Osteoblast (primary cell): ENCODE results near the gene FYCO1. TPM values are rescaled to one million over a fixed set of nuclear protein-coding genes. Genes with fewer than 3 reads are reported as not detected.

ENCODE experiments used
- DNase-seq: peaks from one replicate; pipeline ENCODE4 v3.0.0; 2011; ENCODE audit warnings: low spot score, mixed read lengths; ENCODE audit not compliant: insufficient read length; ENCODE audit errors: missing footprints
- H2AFZ ChIP-seq: 2 replicates; pipeline ENCODE4 v1.6.0; 2011; ENCODE audit warnings: mild to moderate bottlenecking, low read length
- H3K27ac ChIP-seq: 2 replicates; pipeline ENCODE4 v1.5.1; 2011; ENCODE audit warnings: mild to moderate bottlenecking, low read depth, low read length, moderate library complexity
- H3K27me3 ChIP-seq: 2 replicates; pipeline ENCODE4 v1.6.0; 2012; ENCODE audit warnings: mild to moderate bottlenecking, control low read depth, inconsistent platforms, low read length, moderate library complexity; ENCODE audit not compliant: insufficient read depth
- H3K36me3 ChIP-seq: 2 replicates; pipeline ENCODE4 v1.5.1; 2011; ENCODE audit warnings: mild to moderate bottlenecking, low read length, control low read depth, moderate library complexity; ENCODE audit not compliant: insufficient read depth
- H3K4me1 ChIP-seq: 2 replicates; pipeline ENCODE4 v1.5.1; 2011; ENCODE audit warnings: mild to moderate bottlenecking, low read length, control low read depth, moderate library complexity; ENCODE audit not compliant: insufficient read depth
- H3K4me2 ChIP-seq: 2 replicates; pipeline ENCODE4 v1.6.0; 2011; ENCODE audit warnings: mild to moderate bottlenecking, low read length; ENCODE audit not compliant: insufficient read depth
- H3K4me3 ChIP-seq: fragments of 200-600 bp; sonication (generic); 3 replicates; pipeline ENCODE4 v1.5.1; 2012; ENCODE audit warnings: mild to moderate bottlenecking, low read length, inconsistent platforms; ENCODE audit not compliant: insufficient read depth
- H3K79me2 ChIP-seq: 2 replicates; pipeline ENCODE4 v1.6.0; 2012; ENCODE audit warnings: mild to moderate bottlenecking, low read length, control low read depth, inconsistent platforms; ENCODE audit not compliant: insufficient read depth
- H3K9me3 ChIP-seq: 2 replicates; pipeline ENCODE4 v1.5.1; 2011; ENCODE audit warnings: low read depth, low read length, control low read depth
- H4K20me1 ChIP-seq: 2 replicates; pipeline ENCODE4 v1.6.0; 2012; ENCODE audit warnings: mild to moderate bottlenecking, low read length, control low read depth; ENCODE audit not compliant: insufficient read depth
- total RNA-seq: library from RNA; depleted of rRNA; stranded (reverse); fragments of >200 nt; gene quantifications from 2 replicates; pipeline ENCODE4 v1.2.3, GENCODE V29; 2012
- TF ChIP-seq, protein P1 (sequence below): IDR thresholded peaks from 2 replicates; pipeline ENCODE4 v1.5.1; 2011; ENCODE audit warnings: mild to moderate bottlenecking, low read depth, low read length, moderate library complexity; ENCODE audit errors: extremely low read depth

FYCO1 gene
- total RNA-seq, 1 donor, result 25.0 TPM

DNA sequence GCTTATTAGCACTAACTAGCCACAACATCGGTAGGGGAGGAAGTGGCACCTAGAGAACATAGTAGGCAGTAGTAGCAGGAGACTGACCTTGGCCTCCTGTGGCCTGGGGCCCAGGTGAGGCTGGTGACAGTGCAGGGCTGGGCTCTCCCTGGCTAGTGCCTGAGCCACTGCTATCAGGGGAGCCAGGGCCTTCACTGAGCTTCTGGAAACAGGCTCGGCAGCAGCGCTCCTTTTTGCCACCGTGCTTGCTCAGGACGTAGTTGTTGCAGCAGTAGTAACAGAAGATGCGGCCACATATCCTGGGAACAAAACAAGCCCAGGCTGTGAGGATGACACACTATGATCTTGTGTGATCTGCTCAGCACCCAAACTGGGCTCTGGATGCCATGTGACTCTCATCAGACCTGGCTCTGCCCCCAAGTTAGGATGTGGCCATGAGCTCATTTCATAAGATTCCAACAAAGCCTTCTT is 37.3 kb downstream of the FYCO1 start:
- H3K4me1 ChIP-seq, result peaks cover 6% of the 10 kb centered on the region
- H3K27ac ChIP-seq, result no peak overlapping the region
- peak; percentile 69 for DNase-seq
- no peak overlapping the region for H3K4me3 ChIP-seq
- TF ChIP-seq, protein P1, sequence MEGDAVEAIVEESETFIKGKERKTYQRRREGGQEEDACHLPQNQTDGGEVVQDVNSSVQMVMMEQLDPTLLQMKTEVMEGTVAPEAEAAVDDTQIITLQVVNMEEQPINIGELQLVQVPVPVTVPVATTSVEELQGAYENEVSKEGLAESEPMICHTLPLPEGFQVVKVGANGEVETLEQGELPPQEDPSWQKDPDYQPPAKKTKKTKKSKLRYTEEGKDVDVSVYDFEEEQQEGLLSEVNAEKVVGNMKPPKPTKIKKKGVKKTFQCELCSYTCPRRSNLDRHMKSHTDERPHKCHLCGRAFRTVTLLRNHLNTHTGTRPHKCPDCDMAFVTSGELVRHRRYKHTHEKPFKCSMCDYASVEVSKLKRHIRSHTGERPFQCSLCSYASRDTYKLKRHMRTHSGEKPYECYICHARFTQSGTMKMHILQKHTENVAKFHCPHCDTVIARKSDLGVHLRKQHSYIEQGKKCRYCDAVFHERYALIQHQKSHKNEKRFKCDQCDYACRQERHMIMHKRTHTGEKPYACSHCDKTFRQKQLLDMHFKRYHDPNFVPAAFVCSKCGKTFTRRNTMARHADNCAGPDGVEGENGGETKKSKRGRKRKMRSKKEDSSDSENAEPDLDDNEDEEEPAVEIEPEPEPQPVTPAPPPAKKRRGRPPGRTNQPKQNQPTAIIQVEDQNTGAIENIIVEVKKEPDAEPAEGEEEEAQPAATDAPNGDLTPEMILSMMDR, result no peak
- H3K4me2 ChIP-seq, result no peak overlapping the region
- no peaks in the 10 kb centered on the region for H4K20me1 ChIP-seq
- no peak overlapping the region for H2AFZ ChIP-seq
- H3K36me3 ChIP-seq, result peaks cover 64% of the 10 kb centered on the region
- no peaks in the 10 kb centered on the region for H3K9me3 ChIP-seq
- no peaks in the 10 kb centered on the region for H3K79me2 ChIP-seq
- no peaks in the 10 kb centered on the region for H3K27me3 ChIP-seq

DNA sequence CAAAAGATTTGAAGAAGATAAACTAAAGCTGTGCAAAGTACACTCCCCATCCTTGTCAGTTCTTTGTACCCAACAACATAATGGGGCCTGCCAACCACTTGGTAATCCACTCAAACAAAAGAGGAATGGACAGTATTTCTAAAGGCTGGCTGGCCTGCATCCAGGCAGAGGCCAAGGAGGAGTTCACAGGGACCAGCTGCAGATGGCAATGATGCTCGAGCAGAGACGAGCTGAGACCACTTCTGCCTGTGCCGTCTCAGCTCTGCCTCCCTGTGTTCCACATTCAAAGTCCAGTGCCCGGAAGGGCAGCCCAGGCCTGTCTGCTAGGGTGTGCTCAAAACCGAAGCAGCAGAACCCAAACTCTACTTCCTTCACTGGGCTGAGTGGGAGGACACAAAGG is 38.0 kb downstream of the FYCO1 start:
- H3K9me3 ChIP-seq, result no peaks in the 10 kb centered on the region
- no peaks in the 10 kb centered on the region for H4K20me1 ChIP-seq
- DNase-seq, result no peak
- H3K4me3 ChIP-seq, result no peak overlapping the region
- TF ChIP-seq, protein P1, result no peak
- H3K79me2 ChIP-seq, result no peaks in the 10 kb centered on the region
- no peak overlapping the region for H3K4me2 ChIP-seq
- H2AFZ ChIP-seq, result no peak overlapping the region
- no peak overlapping the region for H3K27ac ChIP-seq
- H3K36me3 ChIP-seq, result peaks cover 70% of the 10 kb centered on the region
- H3K4me1 ChIP-seq, result peaks cover 8% of the 10 kb centered on the region
- no peaks in the 10 kb centered on the region for H3K27me3 ChIP-seq

DNA sequence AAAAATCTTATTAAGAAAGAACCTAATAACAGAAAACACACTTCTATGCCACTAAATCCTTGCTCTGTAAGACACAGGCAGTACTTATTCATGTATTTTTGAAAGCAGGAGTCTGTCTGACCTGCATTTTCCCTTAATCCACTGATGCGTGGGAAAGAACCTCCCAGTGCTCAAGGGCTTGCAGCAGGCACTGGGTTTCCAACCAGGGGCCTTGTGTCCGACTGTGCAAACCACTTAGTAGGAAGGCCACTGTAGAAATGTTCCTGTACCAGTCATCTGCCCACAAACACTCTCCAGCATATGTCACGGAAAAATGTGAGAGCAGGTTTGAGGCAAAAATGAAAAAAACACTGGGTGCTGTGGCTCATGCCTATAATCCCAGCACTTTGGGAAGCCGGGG is 39.9 kb downstream of the FYCO1 start:
- no peaks in the 10 kb centered on the region for H3K9me3 ChIP-seq
- H3K79me2 ChIP-seq, result no peaks in the 10 kb centered on the region
- TF ChIP-seq, protein P1, result no peak
- no peak overlapping the region for H3K4me2 ChIP-seq
- peaks cover 9% of the 10 kb centered on the region for H3K4me1 ChIP-seq
- H4K20me1 ChIP-seq, result peaks cover 3% of the 10 kb centered on the region
- H2AFZ ChIP-seq, result no peak overlapping the region
- H3K27me3 ChIP-seq, result no peaks in the 10 kb centered on the region
- no peak overlapping the region for H3K27ac ChIP-seq
- DNase-seq, result no peak
- H3K36me3 ChIP-seq, result peaks cover 74% of the 10 kb centered on the region
- no peak overlapping the region for H3K4me3 ChIP-seq

DNA sequence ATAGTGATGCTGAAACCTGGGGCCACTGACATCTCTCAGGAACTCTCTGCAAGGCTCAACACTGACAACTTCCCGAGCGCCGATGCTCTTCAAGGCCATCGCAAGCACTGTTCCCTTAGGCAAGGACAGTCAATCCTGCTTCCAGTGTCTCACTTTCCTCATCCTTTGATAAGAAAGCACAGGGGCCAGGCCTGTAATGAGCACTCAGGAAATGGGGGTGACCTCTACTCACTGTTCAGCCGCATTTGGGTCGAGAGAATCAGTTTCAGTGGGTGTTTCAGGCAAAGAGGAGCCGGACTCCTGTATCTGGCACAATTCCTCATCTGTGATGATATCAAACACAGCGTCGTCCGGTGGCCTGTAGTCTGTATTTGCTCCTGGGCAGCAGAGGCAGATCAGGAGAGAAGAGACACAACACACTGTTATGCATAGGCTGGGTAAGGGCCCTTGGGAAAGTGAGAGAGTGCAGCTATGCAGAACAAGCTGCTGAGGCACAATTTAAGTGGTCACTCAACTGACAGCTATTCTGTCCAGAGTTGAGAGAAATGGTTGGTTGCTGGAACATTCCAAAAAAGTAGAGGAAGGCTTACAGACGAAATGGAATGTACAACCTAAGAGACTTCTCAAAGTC is 40.5 kb downstream of the FYCO1 start:
- Histone ChIP-seq H3K27me3 (no peaks in the 10 kb centered on the region), H2AFZ (no peak overlapping the region), H3K4me1 (peaks cover 9% of the 10 kb centered on the region), H3K36me3 (peaks cover 68% of the 10 kb centered on the region), H3K4me2 (no peak overlapping the region), H3K4me3 (no peak overlapping the region), H3K9me3 (no peaks in the 10 kb centered on the region), H3K27ac (no peak overlapping the region), H4K20me1 (peaks cover 3% of the 10 kb centered on the region), H3K79me2 (no peaks in the 10 kb centered on the region)
- DNase-seq, result no peak
- TF ChIP-seq, protein P1, result no peak
